H7 (cell line): ENCODE measurements around the gene S100A10. TPM values are rescaled to one million over a fixed set of nuclear protein-coding genes. Genes with fewer than 3 reads are reported as not detected.

Experiments
- DNase-seq: peaks from one replicate; pipeline ENCODE4 v3.0.0; 2012
- H3K27me3 ChIP-seq: 2 replicates; pipeline ENCODE4 v1.6.0; 2011; ENCODE audit warnings: mild to moderate bottlenecking, low read length; ENCODE audit not compliant: control insufficient read depth, insufficient read depth
- H3K36me3 ChIP-seq: replicated peaks from 2 replicates; pipeline ENCODE4 v1.5.1; 2011; ENCODE audit warnings: low read length; ENCODE audit not compliant: control insufficient read depth, insufficient read depth
- H3K4me3 ChIP-seq: 2 replicates; pipeline ENCODE4 v1.5.1; 2011; ENCODE audit warnings: low read depth, mild to moderate bottlenecking, control low read depth, low read length, moderate library complexity; ENCODE audit not compliant: insufficient read depth
- total RNA-seq: library from RNA; depleted of rRNA; stranded (reverse); fragments of >200 nt; shearing (Covaris generic); gene quantifications from 2 replicates; pipeline ENCODE4 v1.2.3, GENCODE V29; 2014

Gene S100A10
- total RNA-seq, 1 experiment from 2014 or later, result 116 TPM

- Histone ChIP-seq H3K4me3 (no peak overlapping the region), H3K36me3 (no peaks in the 10 kb centered on the region), H3K27me3 (no peaks in the 10 kb centered on the region)
- DNase-seq, result no peak
Observed at GRCh38 chr1:152000964-152001630, 7.4 kb upstream of the S100A10 start.

GRCh38 chr1:151998611-151999362, 5.1 kb upstream of the S100A10 start:
- no peaks in the 10 kb centered on the region for H3K27me3 ChIP-seq
- H3K4me3 ChIP-seq, result no peak overlapping the region
- no peak for DNase-seq
- H3K36me3 ChIP-seq, result no peaks in the 10 kb centered on the region

GRCh38 chr1:151997284-151997570, 3.6 kb upstream of the S100A10 start:
- no peak for DNase-seq
- Histone ChIP-seq H3K36me3 (no peaks in the 10 kb centered on the region), H3K4me3 (no peak overlapping the region), H3K27me3 (no peaks in the 10 kb centered on the region)

GRCh38 chr1:151995774-151996173, 2.1 kb upstream of the S100A10 start:
- Histone ChIP-seq H3K27me3 (no peaks in the 10 kb centered on the region), H3K4me3 (no peak overlapping the region), H3K36me3 (no peaks in the 10 kb centered on the region)
- DNase-seq, result no peak

- DNase-seq, result peak; percentile 55
- Histone ChIP-seq H3K27me3 (no peaks in the 10 kb centered on the region), H3K4me3 (no peak overlapping the region), H3K36me3 (no peaks in the 10 kb centered on the region)
Observed at GRCh38 chr1:151994956-151995355, 1.3 kb upstream of the S100A10 start.

- Histone ChIP-seq H3K4me3 (peak overlapping the region; percentile 95), H3K36me3 (no peaks in the 10 kb centered on the region), H3K27me3 (no peaks in the 10 kb centered on the region)
- peak; percentile 65 for DNase-seq
Observed at GRCh38 chr1:151993084-151993733, 450 bp downstream of the S100A10 start.

GRCh38 chr1:151992303-151993083, 1.2 kb downstream of the S100A10 start:
- H3K36me3 ChIP-seq, result no peaks in the 10 kb centered on the region
- H3K27me3 ChIP-seq, result no peaks in the 10 kb centered on the region
- DNase-seq, result peak; percentile 65

GRCh38 chr1:151991663-151992302, 1.9 kb downstream of the S100A10 start:
- Histone ChIP-seq H3K36me3 (no peaks in the 10 kb centered on the region), H3K4me3 (peak overlapping the region; percentile 95), H3K27me3 (no peaks in the 10 kb centered on the region)
- DNase-seq, result no peak

More at GRCh38 chr1:151992303-151993083, 1.2 kb downstream of the S100A10 start:
- H3K4me3 ChIP-seq, result peak overlapping the region; percentile 95

- no peaks in the 10 kb centered on the region for H3K27me3 ChIP-seq
- H3K4me3 ChIP-seq, result no peak overlapping the region
Observed at GRCh38 chr1:151990856-151991198, 2.8 kb downstream of the S100A10 start.

GRCh38 chr1:151990058-151990855, 3.4 kb downstream of the S100A10 start:
- no peak overlapping the region for H3K4me3 ChIP-seq

More at GRCh38 chr1:151990856-151991198, 2.8 kb downstream of the S100A10 start:
- H3K36me3 ChIP-seq, result no peaks in the 10 kb centered on the region
- no peak for DNase-seq

GRCh38 chr1:151989211-151989862, 4.3 kb downstream of the S100A10 start:
- no peak overlapping the region for H3K4me3 ChIP-seq
- DNase-seq, result no peak
- H3K36me3 ChIP-seq, result peaks cover 2% of the 10 kb centered on the region
- H3K27me3 ChIP-seq, result no peaks in the 10 kb centered on the region

More at GRCh38 chr1:151990058-151990855, 3.4 kb downstream of the S100A10 start:
- no peak for DNase-seq
- H3K36me3 ChIP-seq, result no peaks in the 10 kb centered on the region
- H3K27me3 ChIP-seq, result no peaks in the 10 kb centered on the region

- Histone ChIP-seq H3K27me3 (no peaks in the 10 kb centered on the region), H3K36me3 (peaks cover 7% of the 10 kb centered on the region), H3K4me3 (no peak overlapping the region)
- DNase-seq, result no peak
Observed at GRCh38 chr1:151988405-151988923, 5.2 kb downstream of the S100A10 start.
